Liver (tissue), 2 donors: ENCODE measurements around the gene TPM4.

Experiments
- CTCF ChIP-seq: fragments of 150-350 bp; IDR thresholded peaks from 2 replicates; pipeline ENCODE4 v1.5.1; 2017; ENCODE audit warnings: improper control_type of control experiment, low read depth, low read length; ENCODE audit not compliant: missing input control
- MAX ChIP-seq: IDR thresholded peaks from 2 replicates; pipeline ENCODE4 v1.6.1; 2016; ENCODE audit warnings: antibody characterized with exemption
- donor health status: healthy.

- TF ChIP-seq CTCF (no peak), MAX (no peak)
These were observed 5.1 kb upstream of the TPM4 start for GRCh38 chr19:16071072-16071691.
